ENCODE data around the gene ECSIT.

The ECSIT gene

GRCh38 chr19:11479898-11480714 lies 48.8 kb downstream of the ECSIT start:
- no peak overlapping the region for H2BK12ac ChIP-seq (ENCODE audit: low read length in 2 of 2)
- H2AFZ ChIP-seq (ENCODE audit: low read depth, low read length) = no peak overlapping the region
- peaks cover 21% of the 10 kb centered on the region for H3K4me1 ChIP-seq (ENCODE audit: control insufficient read depth, insufficient read depth, low read depth, low read length)
- no peak overlapping the region for H2BK15ac ChIP-seq (ENCODE audit: low read depth, poor library complexity, severe bottlenecking)
- WGBS = 14% methylated on average over 59 of the region's 86 CpGs
- H3K14ac ChIP-seq (ENCODE audit: low read length in 2 of 2) = no peak overlapping the region
- no peak overlapping the region for H3K4me3 ChIP-seq (ENCODE audit: insufficient read depth in 1 of 2, low read depth in 1 of 2, low read length in 2 of 2)
- no peak overlapping the region for H3K18ac ChIP-seq (ENCODE audit: low read depth in 1 of 2, low read length in 2 of 2)
- no peak overlapping the region for H3K23ac ChIP-seq (ENCODE audit: low read length in 2 of 2)
- H3K9ac ChIP-seq (ENCODE audit: low read length) = no peak overlapping the region
- H4K8ac ChIP-seq (ENCODE audit: low read length) = no peak overlapping the region
- no peak overlapping the region for H3K4ac ChIP-seq (ENCODE audit: low read depth in 1 of 2, low read length in 2 of 2)
- no peak overlapping the region for H3K4me2 ChIP-seq (ENCODE audit: low read length, poor library complexity, severe bottlenecking)
- H3K9me3 ChIP-seq (ENCODE audit: control insufficient read depth, low read length) = no peaks in the 10 kb centered on the region
- H2BK5ac ChIP-seq (ENCODE audit: low read depth, low read length, poor library complexity, severe bottlenecking) = no peak overlapping the region
- peaks cover 52 to 53% of the 10 kb centered on the region in 2 experiments for H3K27me3 ChIP-seq (ENCODE audit: control insufficient read depth in 1 of 2, insufficient read depth in 1 of 2, low read length in 2 of 2)
- DNase-seq = no peak
- H3K79me1 ChIP-seq (replicated peaks; ENCODE audit: low read length, poor library complexity, severe bottlenecking) = no peaks in the 10 kb centered on the region
- H3K36me3 ChIP-seq (ENCODE audit: control insufficient read depth in 1 of 2, insufficient read depth in 2 of 2, low read depth in 1 of 2, low read length in 2 of 2) = peaks cover 0 to 5% of the 10 kb centered on the region in 2 experiments
- no peak overlapping the region for H4K91ac ChIP-seq (ENCODE audit: low read length)
- no peak overlapping the region for H2AK5ac ChIP-seq (ENCODE audit: low read length, severe bottlenecking)
- no peak overlapping the region for H3K27ac ChIP-seq (ENCODE audit: low read length, poor library complexity, severe bottlenecking)
- no peak overlapping the region for H2BK120ac ChIP-seq (ENCODE audit: low read depth, low read length)

GRCh38 chr19:11479090-11479897 lies 49.6 kb downstream of the ECSIT start:
- peaks cover 21% of the 10 kb centered on the region for H3K4me1 ChIP-seq (ENCODE audit: control insufficient read depth, insufficient read depth, low read depth, low read length)
- no peak overlapping the region for H2AK5ac ChIP-seq (ENCODE audit: low read length, severe bottlenecking)
- no peak overlapping the region for H2BK120ac ChIP-seq (ENCODE audit: low read depth, low read length)
- no peak overlapping the region for H2BK5ac ChIP-seq (ENCODE audit: low read depth, low read length, poor library complexity, severe bottlenecking)
- no peak overlapping the region for H2BK12ac ChIP-seq (ENCODE audit: low read length in 2 of 2)
- no peaks in the 10 kb centered on the region for H3K9me3 ChIP-seq (ENCODE audit: control insufficient read depth, low read length)
- no peak overlapping the region for H3K27ac ChIP-seq (ENCODE audit: low read length, poor library complexity, severe bottlenecking)
- H3K14ac ChIP-seq (ENCODE audit: low read length in 2 of 2) = no peak overlapping the region
- DNase-seq = no peak
- no peak overlapping the region for H2AFZ ChIP-seq (ENCODE audit: low read depth, low read length)
- H3K4me3 ChIP-seq (ENCODE audit: insufficient read depth in 1 of 2, low read depth in 1 of 2, low read length in 2 of 2) = no peak overlapping the region
- WGBS = 23% methylated on average over 43 of the region's 62 CpGs
- no peak overlapping the region for H2BK15ac ChIP-seq (ENCODE audit: low read depth, poor library complexity, severe bottlenecking)
- H3K18ac ChIP-seq (ENCODE audit: low read depth in 1 of 2, low read length in 2 of 2) = no peak overlapping the region
- H3K4ac ChIP-seq (ENCODE audit: low read depth in 1 of 2, low read length in 2 of 2) = no peak overlapping the region
- H3K4me2 ChIP-seq (ENCODE audit: low read length, poor library complexity, severe bottlenecking) = no peak overlapping the region
- H3K9ac ChIP-seq (ENCODE audit: low read length) = no peak overlapping the region
- H3K23ac ChIP-seq (ENCODE audit: low read length in 2 of 2) = no peak overlapping the region
- no peak overlapping the region for H4K8ac ChIP-seq (ENCODE audit: low read length)
- H3K27me3 ChIP-seq (ENCODE audit: control insufficient read depth in 1 of 2, insufficient read depth in 1 of 2, low read length in 2 of 2) = peaks cover 53 to 54% of the 10 kb centered on the region in 2 experiments
- no peaks in the 10 kb centered on the region for H3K79me1 ChIP-seq (replicated peaks; ENCODE audit: low read length, poor library complexity, severe bottlenecking)
- peaks cover 0 to 5% of the 10 kb centered on the region in 2 experiments for H3K36me3 ChIP-seq (ENCODE audit: control insufficient read depth in 1 of 2, insufficient read depth in 2 of 2, low read depth in 1 of 2, low read length in 2 of 2)
- no peak overlapping the region for H4K91ac ChIP-seq (ENCODE audit: low read length)

GRCh38 chr19:11478167-11479089 lies 50.5 kb downstream of the ECSIT start:
- Histone ChIP-seq H2BK5ac (ENCODE audit: low read depth, low read length, poor library complexity, severe bottlenecking) (no peak overlapping the region), H2BK120ac (ENCODE audit: low read depth, low read length) (no peak overlapping the region), H2AK5ac (ENCODE audit: low read length, severe bottlenecking) (no peak overlapping the region), H3K4ac (ENCODE audit: low read depth in 1 of 2, low read length in 2 of 2) (no peak overlapping the region), H3K4me3 (ENCODE audit: insufficient read depth in 1 of 2, low read depth in 1 of 2, low read length in 2 of 2) (no peak overlapping the region), H3K23ac (ENCODE audit: low read length in 2 of 2) (no peak overlapping the region), H3K4me2 (ENCODE audit: low read length, poor library complexity, severe bottlenecking) (no peak overlapping the region), H3K4me1 (ENCODE audit: control insufficient read depth, insufficient read depth, low read depth, low read length) (peaks cover 21% of the 10 kb centered on the region), H2AFZ (ENCODE audit: low read depth, low read length) (no peak overlapping the region), H3K27ac (ENCODE audit: low read length, poor library complexity, severe bottlenecking) (no peak overlapping the region), H2BK12ac (ENCODE audit: low read length in 2 of 2) (no peak overlapping the region), H2BK15ac (ENCODE audit: low read depth, poor library complexity, severe bottlenecking) (no peak overlapping the region), H3K9ac (ENCODE audit: low read length) (no peak overlapping the region), H3K9me3 (ENCODE audit: control insufficient read depth, low read length) (no peaks in the 10 kb centered on the region), H3K14ac (ENCODE audit: low read length in 2 of 2) (no peak overlapping the region), H3K27me3 (ENCODE audit: control insufficient read depth in 1 of 2, insufficient read depth in 1 of 2, low read length in 2 of 2) (peaks cover 55 to 58% of the 10 kb centered on the region in 2 experiments), H4K8ac (ENCODE audit: low read length) (no peak overlapping the region), H3K79me1 (replicated peaks; ENCODE audit: low read length, poor library complexity, severe bottlenecking) (no peaks in the 10 kb centered on the region), H3K18ac (ENCODE audit: low read depth in 1 of 2, low read length in 2 of 2) (no peak overlapping the region), H3K36me3 (ENCODE audit: control insufficient read depth in 1 of 2, insufficient read depth in 2 of 2, low read depth in 1 of 2, low read length in 2 of 2) (peaks cover 0 to 2% of the 10 kb centered on the region in 2 experiments), H4K91ac (ENCODE audit: low read length) (no peak overlapping the region)
- 77% methylated on average over 17 of the region's 19 CpGs for WGBS
- no peak for DNase-seq

Measured in mesenchymal stem cell (in vitro differentiated cells and primary cell).